Endothelial cell of hepatic sinusoid (primary cell): ENCODE data around the gene FAM222A.

ENCODE experiments used
- in situ Hi-C: cut with HindIII; loops from 2 replicates; pipeline ENCODE4 v1.10.0; 2017; ENCODE audit warnings: low sequenced_read_pairs

Gene FAM222A

GRCh38 chr12:109710747-109711595 lies 2.7 kb upstream of the FAM222A start:
- in situ Hi-C loops: loop anchor here (5.0 kb wide), 1 partner anchor 54 kb away; no protein-coding TSS in a partner anchor

- in situ Hi-C loops: loop anchor here (5.0 kb wide), 1 partner anchor 55 kb away; no protein-coding TSS in a partner anchor
Observed at GRCh38 chr12:109711596-109712461, 1.8 kb upstream of the FAM222A start.

GRCh38 chr12:109714141-109714912 lies 702 bp downstream of the FAM222A start:
- in situ Hi-C loops: loop anchor here (5.0 kb wide), 1 partner anchor 57 kb away; no protein-coding TSS in a partner anchor

- in situ Hi-C loops: loop anchor here (5.0 kb wide), 1 partner anchor 58 kb away; no protein-coding TSS in a partner anchor
Observed at GRCh38 chr12:109714913-109715244, 1.3 kb downstream of the FAM222A start.

- in situ Hi-C loops: no loop called here
Observed at GRCh38 chr12:109715310-109716091, 1.9 kb downstream of the FAM222A start.

GRCh38 chr12:109716092-109716479 lies 2.5 kb downstream of the FAM222A start:
- in situ Hi-C loops: no loop called here

- in situ Hi-C loops: no loop called here
Observed at GRCh38 chr12:109716512-109717389, 3.1 kb downstream of the FAM222A start.

- in situ Hi-C loops: no loop called here
Observed at GRCh38 chr12:109717390-109718357, 4.0 kb downstream of the FAM222A start.

- in situ Hi-C loops: no loop called here
Observed at GRCh38 chr12:109718390-109718789, 4.8 kb downstream of the FAM222A start.

- in situ Hi-C loops: no loop called here
Observed at GRCh38 chr12:109719123-109720022, 5.7 kb downstream of the FAM222A start.

GRCh38 chr12:109720152-109720856 lies 6.7 kb downstream of the FAM222A start:
- in situ Hi-C loops: no loop called here

- in situ Hi-C loops: no loop called here
Observed at GRCh38 chr12:109720857-109721189, 7.2 kb downstream of the FAM222A start.

- in situ Hi-C loops: no loop called here
Observed at GRCh38 chr12:109721276-109721675, 7.7 kb downstream of the FAM222A start.

- in situ Hi-C loops: no loop called here
Observed at GRCh38 chr12:109722022-109722720, 8.5 kb downstream of the FAM222A start.

- in situ Hi-C loops: no loop called here
Observed at GRCh38 chr12:109722721-109723094, 9.1 kb downstream of the FAM222A start.

- in situ Hi-C loops: no loop called here
Observed at GRCh38 chr12:109723311-109723881, 9.8 kb downstream of the FAM222A start.
